K562 (cell line): ENCODE measurements around the gene INHBE. TPM values are rescaled to one million over a fixed set of nuclear protein-coding genes. Genes with fewer than 3 reads are reported as not detected.

Experiments used
- ATF2 ChIP-seq: sonication (generic); formaldehyde crosslinking; IDR thresholded peaks from 2 replicates; pipeline ENCODE4 v1.8.1; 2022; ENCODE audit warnings: missing genetic modification reagents
- ATF7 ChIP-seq: fragments of 450-650 bp; IDR thresholded peaks from 2 replicates; pipeline ENCODE4 v1.7.1; 2014; ENCODE audit warnings: mild to moderate bottlenecking, moderate library complexity
- CGGBP1 ChIP-seq: fragments of 250-450 bp; sonication (Bioruptor Pico); IDR thresholded peaks from 2 replicates; pipeline ENCODE4 v1.9.0; 2021; ENCODE audit warnings: mild to moderate bottlenecking
- E2F6 ChIP-seq, 2 experiments: IDR thresholded peaks; 2 replicates each; pipeline ENCODE4 v1.6.1; 2011; ENCODE audit warnings: borderline replicate concordance in 1 of 2, control low read depth in 1 of 2, low read depth in 1 of 2, low read length in 1 of 2, mild to moderate bottlenecking in 1 of 2, mixed read lengths in 1 of 2, moderate library complexity in 1 of 2; ENCODE audit not compliant: insufficient read depth in 1 of 2, insufficient read length in 1 of 2, poor library complexity in 1 of 2, severe bottlenecking in 1 of 2; ENCODE audit errors: extremely low read depth in 1 of 2
- ESRRA ChIP-seq: fragments of 450-650 bp; IDR thresholded peaks from 2 replicates; pipeline ENCODE4 v1.6.1; 2014; ENCODE audit warnings: low read depth, mild to moderate bottlenecking, moderate library complexity, borderline replicate concordance
- HMG20B ChIP-seq: fragments of 250-450 bp; sonication (Bioruptor Pico); IDR thresholded peaks from 2 replicates; pipeline ENCODE4 v1.5.0; 2021; ENCODE audit warnings: mild to moderate bottlenecking
- NKRF ChIP-seq: fragments of 450-650 bp; IDR thresholded peaks from 2 replicates; pipeline ENCODE4 v1.6.1; 2016; ENCODE audit warnings: borderline replicate concordance
- RBM22 ChIP-seq: fragments of 200-400 bp; formaldehyde crosslinking; IDR thresholded peaks from 2 replicates; pipeline ENCODE4 v1.6.1; 2018; ENCODE audit warnings: low read length, low read depth; ENCODE audit not compliant: poor library complexity, severe bottlenecking
- RCOR1 ChIP-seq, 2 experiments: IDR thresholded peaks; 2 replicates each; pipeline ENCODE4 v1.6.1; 2012; ENCODE audit warnings: low read depth in 2 of 2, low read length in 2 of 2, borderline replicate concordance in 1 of 2, improper control_type of control experiment in 1 of 2
- SIN3B ChIP-seq: fragments of 450-650 bp; IDR thresholded peaks from 2 replicates; pipeline ENCODE4 v1.6.1; 2017; ENCODE audit warnings: low read depth, mild to moderate bottlenecking, moderate library complexity
- SP1 ChIP-seq: sonication (generic); formaldehyde crosslinking; IDR thresholded peaks from 2 replicates; pipeline ENCODE4 v1.8.1; 2022; ENCODE audit warnings: mild to moderate bottlenecking, missing genetic modification reagents
- STAT5B ChIP-seq: fragments of 250-450 bp; sonication (Bioruptor Pico); IDR thresholded peaks from 2 replicates; pipeline ENCODE4 v1.8.0; 2021; ENCODE audit warnings: mild to moderate bottlenecking, inconsistent platforms
- ZNF407 ChIP-seq: fragments of 450-650 bp; IDR thresholded peaks from 2 replicates; pipeline ENCODE4 v1.6.1; 2016; ENCODE audit warnings: low read depth
- polyA plus RNA-seq, 8 experiments: library from polyadenylated mRNA; depleted of rRNA in 4 of 8; stranded (reverse) in 5 of 8; unstranded in 3 of 8; fragments of >200 nt; fragmentation: Nextera tagmentation in 2 of 8; fragmentation: Illumina TruSeq in 1 of 8; extraction: Ambion mirVana in 2 of 8; extraction: Trizol in 1 of 8; gene quantifications; 2 replicates each; pipeline versions ENCODE4 v1.2.1 to v1.2.3, GENCODE V29; 2011 to 2014; ENCODE audit warnings: inconsistent platforms in 1 of 8, missing spikeins in 1 of 8
- total RNA-seq, 7 experiments: library from RNA; depleted of rRNA in 6 of 7; stranded (reverse); fragments of >200 nt in 6 of 7; fragmentation: Illumina TruSeq in 2 of 7; extraction: Trizol in 2 of 7; gene quantifications; 2 replicates each; pipeline versions ENCODE4 v1.2.1 to v1.2.3, GENCODE V29; 2011 to 2021; ENCODE audit warnings: low replicate concordance in 1 of 7

Gene INHBE
- total and polyA plus RNA-seq, 9 of the 15 experiments (the other 6 are each of a cell fraction or from before 2014, with no cell fraction given): 0.94 to 9.9 (median 7.3) TPM

GRCh38 chr12:57429473-57430111, 25.5 kb upstream of the INHBE start (continued):
- TF ChIP-seq CGGBP1 (CRISPR knock-in tag): no peak
- TF ChIP-seq SIN3B: no peak
- no peak for TF ChIP-seq HMG20B (CRISPR knock-in tag)
- no peak for TF ChIP-seq RCOR1 (IDR thresholded peaks at IDR 0.05; ENCODE audit: borderline replicate concordance in 1 of 2, low read depth in 2 of 2, low read length in 2 of 2)
- TF ChIP-seq ATF2 (CRISPR knock-in tag): no peak
- TF ChIP-seq ATF7: no peak
- no peak for TF ChIP-seq SP1 (CRISPR knock-in tag)
- no peak for TF ChIP-seq ESRRA
- no peak for TF ChIP-seq STAT5B (CRISPR knock-in tag)
- no peak for TF ChIP-seq RBM22
- TF ChIP-seq E2F6 (IDR thresholded peaks at IDR 0.05; ENCODE audit: borderline replicate concordance in 1 of 2, extremely low read depth in 1 of 2, insufficient read depth in 1 of 2, insufficient read length in 1 of 2, low read depth in 1 of 2, low read length in 1 of 2, poor library complexity in 1 of 2, severe bottlenecking in 1 of 2): no peak
- TF ChIP-seq ZNF407: no peak
- peak; percentile 65; the same call in 1 of the 2 replicates for TF ChIP-seq NKRF
